ENCODE results near the gene GSPT2. TPM values are rescaled to one million over a fixed set of nuclear protein-coding genes. Genes with fewer than 3 reads are reported as not detected.

Gene GSPT2
- total RNA-seq, 6 experiments from 2014 or later = 10.9 to 13.5 (median 12.2) TPM

- Mint-ChIP-seq H3K9me3 (no peaks in the 10 kb centered on the region), H3K4me3 (no peak overlapping the region), H3K27me3 (ENCODE audit: insufficient read depth) (peaks cover 3% of the 10 kb centered on the region), H3K27ac (no peak overlapping the region), H3K36me3 (ENCODE audit: low read depth) (no peaks in the 10 kb centered on the region), H3K4me1 (ENCODE audit: low read depth) (no peaks in the 10 kb centered on the region)
- no peak for DNase-seq
- TF ChIP-seq CTCF (IDR thresholded peaks at IDR 0.05) = no peak
Observed at GRCh38 chrX:51766546-51766945, 23.3 kb downstream of the GSPT2 start.

GRCh38 chrX:51776851-51777250, 33.6 kb downstream of the GSPT2 start:
- H3K27ac Mint-ChIP-seq = no peak overlapping the region
- no peak for DNase-seq
- 0 out of 2 replicates have a peak, but pooled peaks cover 3% of the 10 kb centered on the region for H3K27me3 Mint-ChIP-seq (ENCODE audit: insufficient read depth)
- TF ChIP-seq CTCF (IDR thresholded peaks at IDR 0.05) = no peak
- no peaks in the 10 kb centered on the region for H3K9me3 Mint-ChIP-seq
- H3K36me3 Mint-ChIP-seq (ENCODE audit: low read depth) = no peaks in the 10 kb centered on the region
- no peak overlapping the region for H3K4me3 Mint-ChIP-seq
- no peaks in the 10 kb centered on the region; the same call in 1 of the 2 replicates for H3K4me1 Mint-ChIP-seq (ENCODE audit: low read depth)

GRCh38 chrX:51779306-51779705, 36.1 kb downstream of the GSPT2 start:
- TF ChIP-seq CTCF (IDR thresholded peaks at IDR 0.05) = no peak
- H3K9me3 Mint-ChIP-seq = no peaks in the 10 kb centered on the region
- no peak overlapping the region for H3K27ac Mint-ChIP-seq
- 0 out of 2 replicates have a peak, but pooled peaks cover 3% of the 10 kb centered on the region for H3K27me3 Mint-ChIP-seq (ENCODE audit: insufficient read depth)
- no peak for DNase-seq
- H3K4me3 Mint-ChIP-seq = no peak overlapping the region
- H3K4me1 Mint-ChIP-seq (ENCODE audit: low read depth) = no peaks in the 10 kb centered on the region; the same call in 1 of the 2 replicates
- H3K36me3 Mint-ChIP-seq (ENCODE audit: low read depth) = no peaks in the 10 kb centered on the region

GRCh38 chrX:51795136-51795535, 51.9 kb downstream of the GSPT2 start:
- no peaks in the 10 kb centered on the region for H3K4me1 Mint-ChIP-seq (ENCODE audit: low read depth)
- no peak for DNase-seq
- H3K27me3 Mint-ChIP-seq (ENCODE audit: insufficient read depth) = no peaks in the 10 kb centered on the region; the same call in 1 of the 2 replicates
- H3K27ac Mint-ChIP-seq = no peak overlapping the region
- H3K4me3 Mint-ChIP-seq = no peak overlapping the region
- H3K9me3 Mint-ChIP-seq = peaks cover 6% of the 10 kb centered on the region; the same call in 1 of the 2 replicates
- no peak for TF ChIP-seq CTCF (IDR thresholded peaks at IDR 0.05)
- H3K36me3 Mint-ChIP-seq (ENCODE audit: low read depth) = no peaks in the 10 kb centered on the region

Other genes with a start within 250 kb of the GSPT2 start
- 1 to 10 TPM; 4.5 to 7.3 (median 6.2) TPM for gene NUDT11, start 246.8 kb upstream of the GSPT2 start, total RNA-seq (2021; fragmentation: NEBNext Ultra II Directional; extraction: Animal tissue kit (Norgen Biotek cat#: 25700))
- not detected for gene CENPVL3, start 124.5 kb upstream of the GSPT2 start, total RNA-seq (2021; fragmentation: NEBNext Ultra II Directional; extraction: Animal tissue kit (Norgen Biotek cat#: 25700))
- gene CENPVL2, start 60.6 kb upstream of the GSPT2 start, total RNA-seq (2021; fragmentation: NEBNext Ultra II Directional; extraction: Animal tissue kit (Norgen Biotek cat#: 25700)) = not detected
- not detected for gene CENPVL1, start 32.9 kb upstream of the GSPT2 start, total RNA-seq (2021; fragmentation: NEBNext Ultra II Directional; extraction: Animal tissue kit (Norgen Biotek cat#: 25700))
- gene MAGED1, start 150.2 kb downstream of the GSPT2 start, total RNA-seq (2021; fragmentation: NEBNext Ultra II Directional; extraction: Animal tissue kit (Norgen Biotek cat#: 25700)) = 100 to 1,000 TPM; 410 to 601 (median 513) TPM

Data from HFFc6 (cell line).